Fibroblast of skin of scalp (primary cell): ENCODE data around the gene KAT5.
"Not testable (repeated sequence)": the region's sequence is repeated elsewhere in the genome, so short reads cannot be mapped to it uniquely, and the experiment has no call there.

Experiments
- DNase-seq: peaks from one replicate; pipeline ENCODE4 v3.0.0-alpha.2; 2013

The KAT5 gene

GRCh38 chr11:65709661-65710060 is 2.4 kb upstream of the KAT5 start:
- peak; percentile 19 for DNase-seq

DNA sequence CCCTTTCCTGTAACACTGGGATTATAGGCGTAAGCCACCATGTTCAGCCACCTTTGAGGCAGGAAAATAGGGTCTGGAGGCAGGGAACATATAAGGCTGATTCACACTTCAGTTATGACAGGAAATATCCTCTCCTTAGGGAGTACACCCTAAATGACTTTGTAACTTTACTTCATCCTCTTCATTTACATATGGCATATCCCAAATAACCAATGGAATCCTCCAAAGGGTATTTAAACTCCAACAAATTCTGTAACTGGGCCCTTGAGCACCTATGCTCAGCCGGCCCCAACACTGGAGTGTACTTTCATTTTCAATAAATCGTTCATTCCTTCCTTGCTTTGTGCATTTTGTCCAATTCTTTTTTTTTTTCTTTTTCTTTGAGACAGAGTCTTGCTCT is 1.6 kb upstream of the KAT5 start:
- DNase-seq = peak; percentile 24

- no peak for DNase-seq
Measured at GRCh38 chr11:65712633-65713076, 603 bp downstream of the KAT5 start.

DNA sequence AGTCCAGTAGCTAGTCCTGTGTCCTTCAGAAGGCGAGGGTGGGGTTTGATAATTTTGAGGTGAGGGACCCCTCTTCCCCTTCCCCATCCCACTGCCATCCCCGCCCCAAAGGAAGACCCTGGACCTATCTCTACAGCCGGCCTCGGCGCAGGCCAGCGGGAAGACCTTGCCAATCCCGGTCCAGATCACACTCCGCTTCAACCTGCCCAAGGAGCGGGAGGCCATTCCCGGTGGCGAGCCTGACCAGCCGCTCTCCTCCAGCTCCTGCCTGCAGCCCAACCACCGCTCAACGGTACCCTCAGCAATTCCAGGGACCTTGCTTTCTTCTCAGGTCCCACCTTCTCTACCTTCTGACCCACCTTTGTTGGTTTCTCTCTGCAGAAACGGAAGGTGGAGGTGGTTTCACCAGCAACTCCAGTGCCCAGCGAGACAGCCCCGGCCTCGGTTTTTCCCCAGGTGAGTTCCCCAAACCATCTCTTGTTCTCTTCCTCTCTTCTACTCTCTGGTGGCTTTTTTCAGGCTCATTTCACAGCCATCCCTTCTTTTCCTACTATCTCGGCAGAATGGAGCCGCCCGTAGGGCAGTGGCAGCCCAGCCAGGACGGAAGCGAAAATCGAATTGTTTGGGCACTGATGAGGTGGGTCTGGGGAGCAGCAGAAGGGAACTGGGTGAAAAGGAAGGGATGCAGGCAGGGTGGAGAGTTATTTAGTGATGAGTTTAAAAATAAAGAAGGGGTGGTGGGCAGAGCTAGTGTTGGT is 1.3 kb downstream of the KAT5 start:
- no peak for DNase-seq

DNA sequence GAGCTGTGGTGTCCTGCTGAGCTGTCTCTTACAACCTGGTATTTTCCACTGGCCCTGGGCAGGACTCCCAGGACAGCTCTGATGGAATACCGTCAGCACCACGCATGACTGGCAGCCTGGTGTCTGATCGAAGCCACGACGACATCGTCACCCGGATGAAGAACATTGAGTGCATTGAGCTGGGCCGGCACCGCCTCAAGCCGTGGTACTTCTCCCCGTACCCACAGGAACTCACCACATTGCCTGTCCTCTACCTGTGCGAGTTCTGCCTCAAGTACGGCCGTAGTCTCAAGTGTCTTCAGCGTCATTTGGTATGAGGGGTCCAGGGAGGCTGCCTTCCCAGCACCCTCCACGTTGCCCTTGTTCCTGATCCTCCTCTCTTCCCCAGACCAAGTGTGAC is 2.4 kb downstream of the KAT5 start:
- DNase-seq = no peak

DNA sequence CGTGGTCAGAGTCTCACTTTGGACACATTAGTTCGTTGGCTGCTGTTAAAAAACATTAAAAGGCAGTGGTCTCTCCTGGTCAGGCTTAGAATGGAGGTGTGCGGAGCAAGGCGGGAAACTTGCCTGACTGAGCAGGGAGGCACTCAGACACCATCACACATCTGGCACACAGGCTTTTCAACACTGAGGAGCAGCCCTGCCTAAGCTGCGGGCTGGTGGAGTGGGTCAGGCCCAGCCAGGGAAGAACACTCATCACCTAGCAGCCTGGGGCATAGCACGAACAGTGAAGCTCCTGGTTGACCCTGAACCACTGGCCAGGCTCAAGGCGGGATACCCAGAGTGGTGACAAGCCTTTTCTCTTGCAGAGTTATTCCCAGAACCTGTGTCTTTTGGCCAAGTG is 4.2 kb downstream of the KAT5 start:
- DNase-seq = no peak

- no peak for DNase-seq
Measured at GRCh38 chr11:65716774-65717405, 4.8 kb downstream of the KAT5 start.

GRCh38 chr11:65717906-65718305 is 5.9 kb downstream of the KAT5 start:
- DNase-seq = no peak

DNA sequence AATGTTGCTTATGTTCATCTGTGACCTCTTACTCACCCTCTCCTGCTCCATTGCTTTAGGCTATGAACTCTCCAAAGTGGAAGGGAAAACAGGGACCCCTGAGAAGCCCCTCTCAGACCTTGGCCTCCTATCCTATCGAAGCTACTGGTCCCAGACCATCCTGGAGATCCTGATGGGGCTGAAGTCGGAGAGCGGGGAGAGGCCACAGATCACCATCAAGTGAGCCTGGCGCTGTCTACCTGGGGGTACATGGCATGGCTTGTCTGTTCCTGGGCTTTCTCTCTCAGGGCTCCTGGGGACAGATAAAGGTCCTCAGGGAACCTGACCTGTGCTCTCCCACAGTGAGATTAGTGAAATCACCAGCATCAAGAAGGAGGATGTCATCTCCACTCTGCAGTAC is 6.5 kb downstream of the KAT5 start:
- no peak for DNase-seq

- DNase-seq = no peak
Measured at GRCh38 chr11:65718964-65719492, 7.0 kb downstream of the KAT5 start.

DNA sequence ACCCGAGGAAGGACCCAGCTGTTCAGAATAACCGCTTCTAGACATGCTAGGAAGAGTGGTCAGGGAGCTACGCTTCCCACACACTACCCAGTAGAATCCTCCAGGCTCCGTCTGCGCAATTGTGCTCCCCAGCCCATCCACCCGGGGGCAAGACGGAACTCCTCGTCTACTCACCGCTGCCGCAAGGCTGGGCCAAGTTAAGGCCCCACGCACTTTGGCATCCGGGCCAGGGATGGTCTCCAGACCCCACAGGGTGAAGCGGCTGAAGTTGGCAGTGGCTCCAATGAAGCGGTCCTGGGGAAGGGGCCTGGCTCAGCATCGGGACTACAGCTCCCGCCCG is 7.8 kb downstream of the KAT5 start:
- DNase-seq = peak; percentile 24

- peak; percentile 88 for DNase-seq
Measured at GRCh38 chr11:65720211-65720934, 8.3 kb downstream of the KAT5 start, which contains the start of gene RNASEH2C. RNASEH2C (minus strand) TSS chr11:65720798; CDS start chr11:65720758, 40 bp downstream.

DNA sequence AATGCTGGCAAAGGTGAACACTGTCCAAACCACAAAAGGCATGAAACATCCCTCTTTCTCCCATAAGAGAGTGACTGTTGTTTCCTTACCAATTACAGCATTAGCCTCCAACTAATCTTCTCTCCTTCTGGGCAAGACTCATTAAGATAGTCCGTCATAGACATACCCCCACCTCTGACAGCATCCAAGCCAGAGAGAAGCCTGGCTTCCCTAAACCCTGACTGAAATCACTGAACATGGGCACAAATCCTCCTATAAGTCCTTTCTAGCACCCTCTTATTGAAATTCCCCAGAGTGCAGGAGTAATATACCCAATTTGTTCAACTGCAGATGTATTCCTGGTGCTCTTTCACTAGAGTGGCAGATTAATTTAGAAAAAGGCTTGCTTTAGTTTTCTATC is 10.2 kb downstream of the KAT5 start:
- DNase-seq = no peak

DNA sequence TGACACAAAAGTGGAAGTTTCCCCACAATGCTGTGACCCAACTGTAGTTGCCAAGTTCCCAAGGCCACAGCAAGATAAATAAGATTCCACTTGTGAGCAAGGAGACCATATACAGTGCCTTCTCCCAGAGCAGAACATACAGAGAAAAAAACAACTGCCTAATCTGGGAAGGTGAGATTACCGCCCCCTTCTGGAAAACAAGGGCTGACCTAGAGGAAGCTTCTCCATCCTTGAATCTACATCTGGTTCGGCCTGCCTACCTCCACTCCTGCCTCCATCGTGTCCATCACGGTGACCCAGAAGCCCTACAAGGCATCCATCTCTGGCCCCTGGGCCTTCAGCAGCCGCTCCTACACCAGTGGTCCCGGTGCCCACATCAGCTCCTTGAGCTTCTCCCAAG is 14.6 kb downstream of the KAT5 start:
- no peak for DNase-seq

- no peak for DNase-seq
Measured at GRCh38 chr11:65727865-65728264, 15.8 kb downstream of the KAT5 start.

- DNase-seq = no peak
Measured at GRCh38 chr11:65730461-65730860, 18.4 kb downstream of the KAT5 start.

DNA sequence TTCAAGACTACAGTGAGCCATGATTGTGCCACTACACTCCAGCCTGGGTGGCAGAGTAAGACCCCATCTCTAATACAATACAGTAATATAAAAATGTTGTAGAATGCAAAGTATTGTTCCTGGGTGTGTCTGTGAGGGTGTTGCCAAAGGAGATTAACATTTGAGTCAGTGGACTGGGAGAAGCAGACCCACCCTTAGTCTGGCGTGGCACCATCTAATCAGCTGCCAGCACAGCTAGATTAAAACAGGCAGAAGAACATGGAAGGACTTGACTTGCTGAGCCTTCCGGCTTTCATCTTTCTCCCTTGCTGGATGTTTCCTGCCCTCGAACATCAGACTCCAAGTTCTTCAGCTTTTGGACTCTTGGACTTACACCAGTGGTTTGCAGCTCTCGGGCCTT is 23.1 kb downstream of the KAT5 start:
- not testable (repeated sequence) for DNase-seq

GRCh38 chr11:65736810-65737209 is 24.8 kb downstream of the KAT5 start:
- DNase-seq = no peak

DNA sequence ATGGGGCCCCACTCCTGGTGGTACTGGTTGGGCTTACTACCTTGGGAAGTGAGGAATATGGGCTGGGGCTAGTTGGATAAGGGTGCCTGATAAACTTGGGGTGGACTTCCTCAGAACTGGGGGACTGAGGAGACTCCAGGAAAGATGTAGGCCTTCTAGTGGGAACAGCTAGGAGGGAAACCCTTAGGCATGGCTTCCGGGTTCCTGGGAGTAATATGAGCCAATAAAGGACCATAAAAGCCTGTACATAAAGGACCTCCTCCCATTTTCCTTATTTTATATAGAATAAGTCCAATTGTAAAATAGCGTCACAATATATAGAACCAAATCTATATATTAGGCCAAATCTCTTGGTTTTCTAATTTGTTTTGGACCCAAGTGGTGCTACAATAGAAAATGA is 27.0 kb downstream of the KAT5 start:
- DNase-seq = no peak

GRCh38 chr11:65741185-65741584 is 29.1 kb downstream of the KAT5 start:
- no peak for DNase-seq

- DNase-seq = no peak
Measured at GRCh38 chr11:65742353-65742752, 30.3 kb downstream of the KAT5 start.

DNA sequence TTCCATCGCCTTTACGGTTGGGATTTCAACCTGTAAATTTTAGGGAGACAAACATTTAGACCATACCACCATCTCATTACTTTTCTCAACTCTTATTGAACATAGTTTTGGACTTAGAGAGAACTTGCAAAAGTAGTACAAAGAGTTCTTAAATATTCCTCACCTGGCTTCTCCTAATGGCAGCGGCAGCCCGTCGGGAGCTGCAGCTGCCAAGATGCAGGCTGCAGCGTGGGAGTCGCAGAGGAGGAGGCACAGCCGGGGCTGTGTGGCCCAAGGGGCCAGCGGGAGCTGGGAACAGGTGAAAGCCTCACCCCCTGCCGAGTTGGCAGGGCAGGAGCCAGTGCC is 31.6 kb downstream of the KAT5 start:
- no peak for DNase-seq

- DNase-seq = peak; percentile 33
Measured at GRCh38 chr11:65744026-65744698, 32.1 kb downstream of the KAT5 start.
